ENCODE data around the gene LAIR2. TPM values are rescaled to one million over a fixed set of nuclear protein-coding genes. Genes with fewer than 3 reads are reported as not detected.

LAIR2 gene
- total RNA-seq, 1 experiment from 2014 or later, result not detected

- TF ChIP-seq EZH2 (IDR thresholded peaks at IDR 0.05) (no peak), TCF7L2 (IDR thresholded peaks at IDR 0.05; ENCODE audit: borderline replicate concordance, extremely low read depth, insufficient read depth, insufficient read length) (no peak), CEBPB (IDR thresholded peaks at IDR 0.05; ENCODE audit: low read depth) (no peak), POLR2AphosphoS5 (IDR thresholded peaks at IDR 0.05; ENCODE audit: low read depth, low read length) (no peak), ATF3 (IDR thresholded peaks at IDR 0.05) (no peak)
- ChIA-PET CTCF (no interaction called here), RAD21 (ENCODE audit: low non-redundant PET in 1 of 2, low total read pairs in 2 of 2, uncharacterized antibody in 2 of 2, unreplicated experiment in 2 of 2) (no interaction called here), POLR2A (no interaction called here)
- Histone ChIP-seq H3K9me2 (ENCODE audit: insufficient read depth) (no peaks in the 10 kb centered on the region), H3K79me2 (ENCODE audit: insufficient read depth, low read length) (no peaks in the 10 kb centered on the region), H3K36me3 (ENCODE audit: control insufficient read depth in 1 of 2, insufficient read depth in 2 of 2, low read length in 2 of 2) (no peaks in the 10 kb centered on the region), H3K27ac (ENCODE audit: low read depth, low read length) (no peak overlapping the region), H3K4me2 (ENCODE audit: low read length) (no peak overlapping the region), H3K27me3 (ENCODE audit: insufficient read depth, low read length) (no peaks in the 10 kb centered on the region), H4K20me1 (ENCODE audit: insufficient read depth) (no peaks in the 10 kb centered on the region), H3K9me3 (ENCODE audit: control insufficient read depth in 1 of 2, insufficient read depth in 1 of 2, low read depth in 1 of 2, low read length in 2 of 2) (no peaks in the 10 kb centered on the region), H3K9ac (ENCODE audit: low read length) (no peak overlapping the region), H3K4me3 (replicated peaks in 1 of 2; ENCODE audit: low read depth in 1 of 2, low read length in 2 of 2) (no peak overlapping the region), H2AFZ (ENCODE audit: low read depth, low read length, poor library complexity, severe bottlenecking) (no peak overlapping the region), H3K4me1 (ENCODE audit: control insufficient read depth in 1 of 2, insufficient read depth in 2 of 2, low read length in 2 of 2) (peaks cover 6 to 13% of the 10 kb centered on the region in 2 experiments; a peak in 3 of 4 replicates)
- DNase-seq (ENCODE audit: low read depth, low spot score), result no peak
- ATAC-seq, result no peak
- BruUV-seq (replicated peaks), result no TSS peak
- intact Hi-C loops (cut with micrococcal nuclease), result no loop called here
Observed at GRCh38 chr19:54469496-54469934, 33.1 kb upstream of the LAIR2 start.

GRCh38 chr19:54470276-54470887, 32.2 kb upstream of the LAIR2 start:
- POLR2A ChIA-PET, result interaction anchor here (0.7 kb wide), 1 partner anchor 789 kb away, joined by 3 read pairs; no protein-coding TSS in a partner anchor
- Histone ChIP-seq H3K9me3 (ENCODE audit: control insufficient read depth in 1 of 2, insufficient read depth in 1 of 2, low read depth in 1 of 2, low read length in 2 of 2) (no peaks in the 10 kb centered on the region), H3K4me1 (ENCODE audit: control insufficient read depth in 1 of 2, insufficient read depth in 2 of 2, low read length in 2 of 2) (peaks cover 6 to 9% of the 10 kb centered on the region in 2 experiments; a peak in 3 of 4 replicates), H2AFZ (ENCODE audit: low read depth, low read length, poor library complexity, severe bottlenecking) (no peak overlapping the region), H3K79me2 (ENCODE audit: insufficient read depth, low read length) (no peaks in the 10 kb centered on the region), H3K9ac (ENCODE audit: low read length) (no peak overlapping the region), H3K9me2 (ENCODE audit: insufficient read depth) (no peaks in the 10 kb centered on the region), H3K4me2 (ENCODE audit: low read length) (no peak overlapping the region), H4K20me1 (ENCODE audit: insufficient read depth) (no peaks in the 10 kb centered on the region), H3K4me3 (replicated peaks in 1 of 2; ENCODE audit: low read depth in 1 of 2, low read length in 2 of 2) (no peak overlapping the region), H3K36me3 (ENCODE audit: control insufficient read depth in 1 of 2, insufficient read depth in 2 of 2, low read length in 2 of 2) (no peaks in the 10 kb centered on the region), H3K27me3 (ENCODE audit: insufficient read depth, low read length) (no peaks in the 10 kb centered on the region), H3K27ac (ENCODE audit: low read depth, low read length) (no peak overlapping the region)
- ATAC-seq, result no peak
- RAD21 ChIA-PET (ENCODE audit: low non-redundant PET in 1 of 2, low total read pairs in 2 of 2, uncharacterized antibody in 2 of 2, unreplicated experiment in 2 of 2), result no interaction called here
- DNase-seq (ENCODE audit: low read depth, low spot score), result no peak
- BruUV-seq (replicated peaks), result no TSS peak
- CTCF ChIA-PET, result no interaction called here
- intact Hi-C loops (cut with micrococcal nuclease), result no loop called here
- no peak for TF ChIP-seq ELF1 (IDR thresholded peaks at IDR 0.05; ENCODE audit: borderline replicate concordance, low read depth)
- TF ChIP-seq SRF (IDR thresholded peaks at IDR 0.05; ENCODE audit: low read depth), result no peak
- TF ChIP-seq SIN3A (IDR thresholded peaks at IDR 0.05; ENCODE audit: low read depth), result no peak
- TF ChIP-seq ZFX (IDR thresholded peaks at IDR 0.05), result no peak
- TF ChIP-seq EZH2 (IDR thresholded peaks at IDR 0.05), result no peak
- no peak for TF ChIP-seq EGR1 (IDR thresholded peaks at IDR 0.05; ENCODE audit: low read depth)
- no peak for TF ChIP-seq YY1 (IDR thresholded peaks at IDR 0.05; ENCODE audit: extremely low read depth, insufficient replicate concordance, low read depth, low read length)
- TF ChIP-seq RAD21 (IDR thresholded peaks at IDR 0.05; ENCODE audit: low read depth), result no peak
- TF ChIP-seq MAX (IDR thresholded peaks at IDR 0.05), result no peak
- no peak for TF ChIP-seq ZNF274 (IDR thresholded peaks at IDR 0.05; ENCODE audit: low read depth, low read length)
- no peak for TF ChIP-seq CTCF (IDR thresholded peaks at IDR 0.05 in 2 of 3, conservative IDR thresholded peaks at IDR 0.05 in 1 of 3; ENCODE audit: borderline replicate concordance in 1 of 3, insufficient read depth in 1 of 3, low read depth in 2 of 3, low read length in 2 of 3)

Measured in HCT116 (cell line).